Activated T-cell treated with anti-CD3 and anti-CD28 coated beads, Interleukin-2, amount 50 U/mL, for 1 hour (primary cell): ENCODE results near the gene UACA.
"Not testable (repeated sequence)": the region's sequence is repeated elsewhere in the genome, so short reads cannot be mapped to it uniquely, and the experiment has no call there.

ENCODE experiments used
- DNase-seq: peaks from one replicate; pipeline ENCODE4 v3.0.0-alpha.2; 2020

UACA gene

DNA sequence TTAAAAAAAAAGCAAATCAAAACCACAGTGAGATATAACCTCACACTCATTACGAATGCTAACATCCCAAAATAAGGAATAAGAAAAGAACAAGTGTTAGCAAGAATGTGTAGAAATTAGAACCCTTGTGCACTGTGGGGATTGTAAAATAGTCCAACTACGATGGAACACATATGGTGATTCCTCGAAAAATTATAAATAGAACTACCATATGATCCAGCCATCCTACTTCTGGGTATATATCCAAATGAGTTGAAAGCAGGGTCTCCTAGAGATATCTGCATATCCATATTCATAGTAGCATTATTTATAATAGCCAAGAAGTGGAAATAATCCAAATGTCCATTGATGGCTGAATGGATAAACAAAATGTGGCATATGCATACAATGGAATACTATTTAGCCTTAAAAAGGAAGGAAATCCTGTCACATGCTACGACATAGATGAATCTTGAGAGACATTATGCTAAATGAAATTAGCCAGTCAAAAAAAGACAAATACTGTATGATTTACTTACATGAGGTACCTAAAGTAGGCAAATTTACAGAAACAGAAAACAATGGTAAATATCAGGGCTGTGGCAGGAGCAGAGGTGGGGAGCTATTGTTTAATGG is 55.6 kb downstream of the UACA start:
- DNase-seq = no peak

DNA sequence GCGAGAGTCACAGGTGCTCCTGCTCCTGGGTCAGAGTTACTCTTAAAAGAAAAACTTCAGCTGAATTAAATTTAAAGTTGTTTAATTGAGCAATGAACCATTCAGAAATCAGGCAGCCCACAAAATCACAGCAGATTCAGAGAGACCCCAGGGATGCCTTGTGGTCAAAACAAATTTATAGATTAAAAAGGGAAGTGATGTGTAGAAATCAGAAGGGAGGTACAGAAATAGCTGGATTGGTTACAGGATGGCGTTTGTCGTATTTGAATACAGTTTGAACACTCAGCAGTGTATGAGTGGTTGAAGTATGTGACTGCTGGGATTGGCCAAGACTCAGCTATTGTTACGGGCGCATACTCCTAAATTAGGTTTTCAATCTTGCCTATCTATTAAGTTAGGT is 58.6 kb downstream of the UACA start:
- DNase-seq = no peak

DNA sequence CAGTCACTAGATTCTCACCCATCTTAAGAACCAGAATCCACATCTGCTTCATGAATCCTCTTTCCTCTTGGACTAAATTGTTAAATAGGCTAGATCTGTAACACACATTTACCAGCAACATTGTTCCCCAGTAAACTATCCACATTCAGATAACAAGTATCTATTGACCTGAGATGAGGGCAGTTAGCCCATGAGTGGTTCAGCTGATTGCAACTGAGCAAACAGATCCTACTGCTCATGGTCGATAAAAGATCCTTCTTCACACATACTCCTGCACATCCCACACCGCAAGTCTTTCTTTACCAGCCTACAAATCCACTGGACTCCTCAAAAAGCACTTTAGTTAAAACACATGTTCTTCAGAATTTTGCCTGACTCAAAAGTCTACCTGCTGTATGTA is 59.2 kb downstream of the UACA start:
- no peak for DNase-seq

DNA sequence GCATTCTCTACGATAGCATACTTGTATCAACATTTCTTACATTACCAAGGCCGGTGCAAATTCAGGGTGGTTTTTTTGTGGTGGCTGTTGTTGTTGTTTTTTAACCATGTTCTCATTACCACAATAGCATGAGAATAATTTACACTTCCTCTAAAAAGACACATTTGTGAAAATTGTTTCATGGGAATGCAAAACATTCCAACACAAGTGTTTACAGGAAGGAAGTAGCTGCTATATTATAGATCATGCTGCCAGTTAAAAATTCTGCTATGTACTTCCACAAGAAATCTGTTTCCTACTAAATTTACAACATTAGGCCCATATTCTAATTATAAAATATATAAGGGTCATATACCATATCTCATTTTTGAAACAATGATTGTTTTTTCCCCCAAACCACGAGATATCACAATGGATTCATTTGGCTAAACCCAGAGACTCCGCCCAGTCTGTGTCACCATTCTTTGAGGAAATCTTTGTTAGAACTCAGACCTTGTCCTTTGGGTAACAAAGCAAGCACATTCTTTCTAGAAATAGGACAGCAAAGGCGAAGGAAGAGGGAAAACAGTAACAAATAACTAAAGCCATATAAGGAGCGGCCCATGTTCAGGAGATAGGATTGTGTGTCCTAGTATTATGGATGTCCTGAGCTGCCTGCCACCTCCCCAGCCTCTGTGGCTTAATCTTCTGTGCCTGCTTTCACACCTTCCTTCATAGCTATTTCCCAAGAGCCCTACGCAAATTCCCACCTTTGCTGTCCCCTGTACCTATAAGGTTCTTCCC is 60.1 kb downstream of the UACA start:
- no peak for DNase-seq

DNA sequence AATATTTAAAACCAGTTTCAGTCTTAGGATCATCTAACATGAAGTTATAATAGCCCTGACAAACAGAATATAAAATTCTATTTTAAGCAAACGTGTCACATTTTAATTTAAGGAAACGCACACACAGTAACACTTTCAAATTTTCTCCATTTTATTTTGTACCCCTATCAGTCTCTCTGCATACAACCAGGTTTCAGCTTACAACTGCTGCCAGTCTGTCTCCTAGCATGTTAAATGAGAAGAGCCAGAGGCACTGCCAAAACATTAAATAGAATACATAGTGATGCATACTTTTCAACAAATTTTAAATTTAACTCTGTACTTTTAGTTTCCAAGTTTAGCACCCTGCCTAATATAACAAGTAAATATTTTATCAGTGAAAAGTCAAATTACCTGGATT is 60.8 kb downstream of the UACA start:
- no peak for DNase-seq

DNA sequence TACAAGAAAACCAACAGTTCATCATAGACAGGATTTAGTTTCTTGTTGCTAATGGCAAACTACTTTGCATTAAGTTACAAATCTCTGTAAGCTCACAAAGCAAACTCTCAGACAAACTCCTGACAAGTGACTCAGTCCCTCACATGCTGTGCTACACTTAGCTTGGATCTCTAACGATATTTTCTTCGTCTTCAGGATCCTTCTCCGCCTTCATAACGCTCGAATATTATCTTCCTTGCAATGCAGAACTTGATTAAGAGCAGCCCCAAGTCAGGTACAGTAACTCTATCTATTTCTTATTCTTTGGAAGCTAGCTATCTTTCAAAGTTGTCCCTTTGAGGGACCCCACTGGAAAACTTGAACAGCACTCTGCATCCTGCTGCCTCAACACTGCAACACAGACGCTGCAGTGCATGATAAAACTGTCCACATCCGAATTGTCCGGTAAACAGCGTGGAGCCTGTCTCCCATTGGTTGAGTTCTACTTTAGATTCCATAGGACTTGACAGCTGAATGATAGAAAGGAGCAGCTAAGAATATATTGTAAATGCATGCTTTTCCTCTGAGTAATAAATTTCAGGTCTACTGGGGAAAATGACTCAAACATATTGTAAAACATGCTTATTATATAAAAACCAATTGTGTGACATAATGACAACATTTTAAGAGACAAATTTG is 61.3 kb downstream of the UACA start:
- no peak for DNase-seq

DNA sequence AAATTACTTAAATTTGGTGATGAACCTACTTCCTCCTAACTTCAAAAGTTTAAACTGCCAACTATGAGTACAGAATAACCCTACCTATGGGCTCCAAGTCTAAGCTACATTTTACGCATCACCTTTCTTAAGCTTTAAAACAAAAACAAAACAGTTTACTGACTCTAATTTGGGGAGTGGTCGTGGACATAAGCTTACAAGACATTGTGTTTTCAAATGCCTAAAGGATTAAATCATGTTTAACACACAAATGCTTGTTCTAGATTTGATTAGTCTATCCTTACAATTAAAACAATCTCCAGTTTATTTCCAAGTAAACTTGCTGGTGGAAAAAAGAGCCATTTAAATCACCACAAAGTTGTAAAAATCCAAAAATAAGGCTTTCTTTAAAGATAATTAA is 62.2 kb downstream of the UACA start:
- DNase-seq = no peak

DNA sequence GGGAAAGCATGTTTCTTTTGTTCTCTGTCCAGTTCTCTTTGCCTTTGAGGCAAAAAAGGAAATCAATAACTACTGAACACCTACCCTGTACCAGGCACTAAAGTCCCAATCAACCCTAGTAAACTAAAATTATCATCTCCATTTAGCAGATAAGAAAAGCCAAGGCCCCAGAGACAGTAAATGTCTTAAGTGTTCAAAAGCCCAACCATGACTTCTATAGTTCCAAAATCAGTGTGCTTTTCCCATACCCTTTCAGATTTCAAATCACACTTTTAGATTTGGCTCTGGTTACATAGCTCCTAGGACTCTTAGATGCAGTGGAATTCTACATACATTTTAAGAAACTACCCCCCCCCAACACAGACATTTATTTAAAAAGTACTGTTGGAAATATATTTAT is 63.5 kb downstream of the UACA start:
- DNase-seq = no peak

DNA sequence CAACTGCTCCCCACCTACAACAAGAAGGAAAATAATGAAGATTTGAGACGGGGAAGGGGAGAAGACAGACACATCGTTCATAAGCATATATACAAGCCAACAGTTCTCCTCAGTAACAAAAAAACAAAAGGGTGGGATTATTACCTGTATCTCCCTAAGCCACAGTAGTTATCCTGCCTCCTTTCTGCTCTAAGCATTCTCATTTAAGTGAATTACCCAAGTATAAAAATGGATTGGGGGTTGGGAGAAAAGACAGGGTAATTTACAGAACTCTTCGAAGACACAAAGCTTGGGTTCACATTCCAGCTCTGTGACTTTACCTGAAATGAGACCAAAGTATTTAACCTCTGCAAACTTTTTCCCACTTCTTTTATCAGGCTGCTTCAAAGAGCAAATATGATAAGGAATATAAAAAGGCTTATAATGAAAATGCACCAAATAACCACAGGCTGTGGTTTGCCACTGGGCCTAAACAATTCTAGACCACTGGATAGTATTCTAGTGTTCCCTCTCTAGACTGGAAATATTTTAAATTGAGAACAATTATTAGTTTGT is 64.4 kb downstream of the UACA start:
- no peak for DNase-seq

DNA sequence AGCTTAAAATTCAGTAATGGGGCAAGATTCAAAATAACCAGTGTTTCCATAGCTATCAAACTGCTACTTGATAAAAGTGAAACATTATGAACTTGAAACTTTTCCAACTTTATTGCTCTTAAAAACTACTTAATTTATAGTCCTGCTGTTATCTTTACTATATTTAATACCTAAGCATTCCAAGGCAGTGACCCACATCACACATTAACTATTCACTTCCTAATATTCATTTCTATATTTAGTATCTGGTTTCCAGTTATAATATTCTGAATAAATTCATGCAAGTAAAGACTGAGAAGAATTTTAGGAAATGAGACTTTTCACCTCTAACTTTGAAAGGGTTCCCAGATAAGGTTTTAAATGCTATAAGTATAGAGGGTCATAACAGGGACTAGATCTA is 64.9 kb downstream of the UACA start:
- no peak for DNase-seq

DNA sequence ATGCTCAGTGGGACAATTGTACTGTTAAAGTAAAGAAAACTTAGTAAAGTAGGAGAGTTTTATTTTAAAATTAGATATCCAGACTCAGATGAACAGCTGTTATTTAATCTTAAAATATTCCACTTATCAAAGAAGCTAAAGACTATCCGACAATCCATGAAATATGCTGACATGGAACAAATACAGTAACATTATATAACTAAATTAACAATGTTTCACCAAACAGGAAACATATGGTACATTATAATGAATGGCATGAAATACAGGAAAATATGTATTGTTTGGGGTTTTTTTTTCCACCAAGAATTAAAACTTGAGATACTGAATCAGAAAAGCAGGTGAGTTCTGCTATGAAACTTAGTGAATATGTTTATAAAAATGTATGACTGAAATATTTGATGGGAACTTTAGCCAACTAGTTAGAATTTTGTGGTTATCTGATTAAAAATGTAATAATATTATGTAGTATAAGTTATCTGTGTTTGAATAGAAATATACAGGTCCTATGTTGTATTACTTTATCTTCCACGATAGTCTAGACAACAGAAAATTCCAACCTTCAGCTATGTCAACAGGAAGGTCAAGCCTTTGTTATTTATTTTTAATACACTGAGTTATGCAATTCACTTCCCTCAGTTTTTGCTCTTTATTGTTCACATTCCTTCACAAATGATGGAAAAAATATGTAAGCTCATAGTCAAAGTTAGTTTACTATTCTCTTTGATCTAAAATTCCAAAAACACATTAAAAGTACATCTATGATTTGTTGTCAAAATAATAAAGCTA is 72.7 kb downstream of the UACA start:
- DNase-seq = no peak

DNA sequence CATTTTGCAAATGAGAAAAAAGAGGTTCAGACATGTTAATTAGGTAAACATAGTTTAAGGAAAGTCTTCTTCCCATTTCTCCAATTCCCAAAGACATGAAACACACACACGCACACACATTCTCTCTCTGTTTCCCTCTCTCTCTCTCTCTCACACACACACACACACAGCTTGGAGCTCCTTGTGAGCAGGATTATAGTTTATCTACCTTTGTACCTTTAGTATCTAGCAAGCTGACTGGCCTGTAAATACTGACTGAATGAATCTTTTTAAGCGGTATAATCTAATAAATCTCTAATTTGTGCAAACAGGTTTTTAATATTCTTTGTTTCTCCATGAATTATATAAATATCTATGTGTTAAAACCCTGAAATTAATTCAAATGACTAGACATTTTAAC is 73.3 kb downstream of the UACA start:
- no peak for DNase-seq

DNA sequence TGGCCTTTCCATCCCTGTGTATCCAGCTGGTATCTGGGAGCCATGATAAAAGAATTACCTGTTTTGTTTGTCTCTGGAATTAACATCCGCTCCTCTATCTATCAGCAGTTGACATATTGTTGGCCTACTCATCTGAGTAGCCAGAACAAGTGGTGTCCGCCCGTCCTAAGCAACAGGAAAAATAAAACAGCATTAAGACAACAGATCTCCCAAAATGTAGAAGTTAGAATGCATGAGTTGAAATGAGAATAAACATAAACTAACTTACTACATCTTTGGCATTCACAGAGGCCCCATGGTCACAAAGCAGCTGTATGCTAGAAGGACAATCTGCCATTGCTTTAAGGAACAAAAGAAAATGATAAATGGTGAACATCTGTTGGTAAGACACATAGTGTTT is 75.9 kb downstream of the UACA start:
- DNase-seq = no peak

DNA sequence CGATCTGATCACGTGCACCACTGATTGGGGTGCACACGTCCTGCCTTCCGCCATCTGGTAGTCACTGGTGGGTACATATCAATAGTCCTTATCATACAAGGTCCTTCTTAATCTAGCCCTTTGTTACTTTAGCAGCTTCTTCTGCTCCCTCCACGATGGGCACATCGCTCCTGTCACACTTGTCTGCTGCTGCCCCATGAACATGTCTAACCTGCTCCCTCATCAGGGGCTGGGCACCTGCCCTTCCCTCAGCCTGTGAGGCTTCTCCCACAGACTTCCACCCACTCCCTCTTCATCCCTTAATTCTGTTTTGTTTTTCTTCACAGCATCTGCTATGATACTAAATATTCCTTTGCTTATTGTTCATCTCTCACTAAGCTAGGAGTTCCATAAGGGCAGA is 82.5 kb downstream of the UACA start:
- DNase-seq = no peak

DNA sequence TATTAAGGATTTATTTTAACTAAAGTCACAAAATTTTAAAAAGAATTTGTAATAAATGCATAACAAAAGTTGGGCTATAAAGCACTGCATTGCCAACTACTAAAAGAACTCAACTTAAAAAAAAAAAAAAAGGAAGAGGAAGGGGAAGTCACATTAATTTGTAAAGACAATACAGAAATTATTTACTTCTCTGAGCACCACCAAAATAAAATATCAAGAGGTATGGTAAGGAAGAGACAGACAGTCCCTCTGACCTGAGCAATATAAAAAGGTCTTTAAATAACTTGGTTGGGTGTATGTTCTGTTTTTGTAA is 83.5 kb downstream of the UACA start:
- DNase-seq = no peak

DNA sequence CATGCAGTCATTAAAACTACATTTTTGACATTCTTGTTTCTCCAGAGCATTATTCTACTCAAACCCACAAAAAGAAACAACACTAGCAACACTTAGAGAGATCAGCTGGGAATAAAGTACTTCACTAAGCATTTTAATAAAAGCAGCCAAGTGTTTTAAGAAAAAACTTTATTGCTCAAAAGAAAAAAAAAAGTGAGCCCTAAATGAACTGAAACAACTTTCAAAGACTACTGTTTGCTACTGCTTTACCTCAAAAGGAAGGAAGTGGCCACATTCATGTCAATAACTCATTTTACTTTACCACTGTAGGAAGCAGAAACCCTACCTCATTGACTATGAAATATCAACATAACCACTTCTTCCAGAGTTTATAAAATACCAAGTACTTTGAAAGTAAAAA is 91.3 kb downstream of the UACA start:
- DNase-seq = no peak

DNA sequence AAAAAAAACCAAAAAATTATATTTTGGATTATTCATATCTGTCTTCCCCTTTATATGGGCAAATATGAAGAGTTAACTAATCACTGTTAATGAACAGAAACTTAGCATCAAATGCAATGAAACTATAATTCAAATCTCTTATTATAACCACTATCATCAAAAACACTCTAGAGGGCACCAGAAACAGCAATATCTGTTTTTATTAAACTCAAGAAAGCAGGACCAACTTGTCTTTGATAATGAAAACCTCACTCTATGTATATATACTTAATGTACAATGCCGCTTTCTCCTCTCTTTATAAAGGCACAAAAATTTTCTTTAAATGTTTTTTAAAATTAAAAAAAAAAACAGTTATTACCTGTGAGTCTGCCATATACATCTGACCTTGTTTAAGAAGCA is 92.7 kb downstream of the UACA start:
- no peak for DNase-seq

DNA sequence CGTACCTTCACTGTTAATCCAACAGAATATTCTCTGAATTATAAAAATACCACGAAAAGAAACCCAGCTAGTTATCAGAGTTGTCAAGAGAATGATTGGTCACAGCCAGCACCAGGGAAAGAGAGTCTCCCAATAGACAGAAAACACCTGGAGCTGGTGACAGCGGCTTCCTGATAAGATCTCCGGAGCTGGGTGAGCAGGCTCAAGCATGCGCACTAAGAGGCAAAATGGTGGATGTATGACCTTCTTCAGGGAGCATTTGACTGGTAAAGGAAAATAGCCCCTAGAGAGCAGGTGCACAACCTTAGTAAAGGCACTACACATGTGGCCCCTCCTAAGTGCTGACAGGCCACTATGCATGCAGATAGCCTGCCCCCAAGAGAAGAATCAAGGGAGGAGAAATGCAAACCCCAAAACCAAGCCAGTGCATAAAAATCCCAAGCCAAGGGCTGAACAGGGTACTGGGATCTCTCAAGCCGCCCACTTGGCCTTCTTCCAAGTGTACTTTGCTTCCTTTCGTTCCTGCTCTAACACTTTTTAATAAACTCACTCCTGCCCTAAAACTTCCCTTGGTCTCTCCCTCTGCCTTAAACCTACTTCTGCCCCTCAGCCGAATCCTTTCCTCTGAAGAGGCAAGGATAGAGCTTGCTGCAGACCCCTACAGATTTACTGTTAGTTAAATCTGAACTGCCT is 93.2 kb downstream of the UACA start:
- DNase-seq = no peak

DNA sequence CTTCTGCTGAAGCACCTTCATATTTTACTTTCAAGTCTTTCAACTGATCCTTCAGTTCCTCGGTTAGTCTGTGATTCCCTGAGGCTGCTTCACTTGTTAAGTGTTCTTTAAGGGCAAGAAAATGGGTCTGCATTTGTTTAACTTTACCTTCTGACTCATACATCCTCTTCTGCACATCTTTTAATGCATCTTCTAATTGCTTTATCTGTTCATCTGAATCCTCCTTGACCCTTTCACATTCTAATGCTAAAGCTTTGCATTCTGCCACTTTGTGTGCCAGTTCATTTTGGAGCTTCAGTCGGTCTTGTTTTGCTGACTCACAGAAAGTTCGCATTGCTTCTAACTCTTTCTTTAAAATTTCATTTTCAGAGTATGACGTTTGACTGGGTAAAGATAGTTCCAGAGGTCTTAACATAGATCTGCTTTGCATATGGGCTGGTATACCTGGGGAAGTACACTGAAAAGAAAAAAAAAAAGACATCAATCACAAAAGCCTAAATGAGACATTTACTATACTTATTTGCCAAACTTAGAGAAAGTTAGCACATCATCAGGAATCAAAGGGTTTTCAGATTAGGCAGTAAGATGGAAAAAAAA is 94.3 kb downstream of the UACA start:
- no peak for DNase-seq

DNA sequence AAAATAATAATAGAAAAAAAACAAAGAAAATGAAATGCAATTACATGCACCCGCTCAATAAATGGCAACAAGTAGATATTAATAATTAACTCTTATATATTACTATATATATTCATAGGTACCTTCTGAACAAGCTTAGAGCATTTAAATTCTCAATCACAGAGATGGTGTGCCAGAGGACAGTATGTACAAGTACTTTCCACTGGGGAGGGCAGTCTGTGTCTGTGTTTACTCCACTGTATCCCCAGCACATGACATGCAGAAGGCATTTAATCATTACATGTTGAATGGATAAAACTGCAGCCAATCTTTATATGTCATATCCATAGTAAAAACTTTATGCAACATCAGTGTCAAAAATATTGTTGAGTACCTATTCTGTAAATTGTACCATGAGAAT is 97.8 kb downstream of the UACA start:
- DNase-seq = no peak

DNA sequence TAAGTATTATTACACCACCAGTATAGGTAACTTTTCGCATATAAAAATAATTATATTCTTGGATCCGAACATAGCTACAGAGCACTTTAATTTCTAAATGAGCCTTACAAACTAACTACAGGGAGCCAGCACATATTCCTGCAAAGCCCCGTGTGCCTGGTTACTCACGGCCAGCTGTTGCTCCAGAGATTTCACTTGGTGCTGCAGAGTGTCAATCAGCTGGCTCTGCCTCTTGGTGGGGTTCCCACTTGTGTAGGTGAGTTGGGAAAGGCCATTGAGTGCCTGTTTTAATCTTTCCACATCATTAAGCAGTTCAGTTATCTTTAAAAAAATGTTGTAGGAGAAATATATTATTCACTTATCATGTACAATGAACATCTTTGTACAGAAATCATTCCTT is 98.9 kb downstream of the UACA start:
- DNase-seq = no peak

DNA sequence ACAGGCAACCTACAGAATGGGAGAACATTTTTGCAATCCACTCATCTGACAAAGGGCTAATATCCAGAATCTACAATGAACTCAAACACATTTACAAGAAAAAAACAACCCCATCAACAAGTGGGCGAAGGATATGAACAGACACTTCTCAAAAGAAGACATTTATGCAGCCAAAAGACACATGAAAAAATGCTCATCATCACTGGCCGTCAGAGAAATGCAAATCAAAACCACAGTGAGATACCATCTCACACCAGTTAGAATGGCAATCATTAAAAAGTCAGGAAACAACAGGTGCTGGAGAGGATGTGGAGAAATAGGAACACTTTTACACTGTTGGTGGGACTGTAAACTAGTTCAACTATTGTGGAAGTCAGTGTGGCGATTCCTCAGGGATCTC is 100.3 kb downstream of the UACA start:
- not testable (repeated sequence) for DNase-seq
